ENCODE data around the gene KIF22.

GRCh38 chr16:29821643-29822115 is 31.1 kb downstream of the KIF22 start:
- TF ChIP-seq CTCF (IDR thresholded peaks at IDR 0.05) (no peak), TCF7L2 (IDR thresholded peaks at IDR 0.05; ENCODE audit: low read depth, low read length) (no peak), POLR2AphosphoS5 (IDR thresholded peaks at IDR 0.05; ENCODE audit: low read depth, low read length) (peak; percentile 58; the same call in 1 of the 2 replicates), REST (IDR thresholded peaks at IDR 0.05; ENCODE audit: insufficient read depth in 1 of 2, low read depth in 2 of 2, low read length in 1 of 2) (no peak), SIN3A (IDR thresholded peaks at IDR 0.05; ENCODE audit: borderline replicate concordance, insufficient read depth, low read depth, low read length) (no peak)
